IPS-18a (cell line): Measurements from ENCODE around the gene GAB2.

ENCODE experiments used
- H3K27ac ChIP-seq: one replicate; pipeline ENCODE4 v1.5.1; 2013; ENCODE audit warnings: low read length
- H3K27me3 ChIP-seq: one replicate; pipeline ENCODE4 v1.6.1; 2013; ENCODE audit warnings: mild to moderate bottlenecking, low read length; ENCODE audit not compliant: control insufficient read depth, insufficient read depth
- H3K36me3 ChIP-seq: one replicate; pipeline ENCODE4 v1.6.1; 2013; ENCODE audit warnings: low read depth, low read length; ENCODE audit not compliant: control insufficient read depth
- H3K4me1 ChIP-seq: one replicate; pipeline ENCODE4 v1.6.1; 2013; ENCODE audit warnings: low read depth, low read length; ENCODE audit not compliant: control insufficient read depth
- H3K4me3 ChIP-seq: one replicate; pipeline ENCODE4 v1.5.1; 2013; ENCODE audit warnings: low read length
- H3K9ac ChIP-seq: one replicate; pipeline ENCODE4 v1.6.1; 2013; ENCODE audit warnings: mild to moderate bottlenecking, low read length, moderate library complexity
- H3K9me3 ChIP-seq: one replicate; pipeline ENCODE4 v1.6.1; 2013; ENCODE audit warnings: low read depth, low read length; ENCODE audit not compliant: control insufficient read depth

GAB2 gene

GRCh38 chr11:78346799-78347198 is 70.8 kb downstream of the GAB2 start:
- H3K4me3 ChIP-seq = no peak overlapping the region
- H3K9ac ChIP-seq = no peak overlapping the region
- H3K27ac ChIP-seq = no peak overlapping the region
- peaks cover 20% of the 10 kb centered on the region for H3K4me1 ChIP-seq
- no peaks in the 10 kb centered on the region for H3K27me3 ChIP-seq
- no peaks in the 10 kb centered on the region for H3K36me3 ChIP-seq
- no peaks in the 10 kb centered on the region for H3K9me3 ChIP-seq

DNA sequence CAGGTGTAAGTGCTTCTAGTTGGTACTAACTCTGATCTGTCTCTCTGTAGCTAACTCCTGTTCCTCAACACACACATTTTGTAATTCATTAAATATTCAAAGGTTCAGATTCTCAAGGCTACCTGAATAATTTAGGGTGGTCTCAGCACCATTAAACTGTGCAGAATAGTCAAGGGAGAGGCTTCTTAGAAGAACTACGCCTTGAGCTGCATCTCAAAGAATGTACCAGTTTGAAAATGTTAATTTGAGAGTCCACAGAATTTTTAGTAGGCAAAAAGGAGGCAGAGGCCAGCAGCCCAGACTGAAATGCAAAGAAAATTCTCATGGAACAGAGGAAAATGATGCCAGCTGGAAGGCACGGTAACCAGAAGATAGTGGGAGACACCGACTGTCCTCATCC is 72.2 kb downstream of the GAB2 start:
- Histone ChIP-seq H3K36me3 (no peaks in the 10 kb centered on the region), H3K27ac (no peak overlapping the region), H3K27me3 (no peaks in the 10 kb centered on the region), H3K4me3 (no peak overlapping the region), H3K9me3 (no peaks in the 10 kb centered on the region), H3K4me1 (peaks cover 9% of the 10 kb centered on the region), H3K9ac (no peak overlapping the region)

DNA sequence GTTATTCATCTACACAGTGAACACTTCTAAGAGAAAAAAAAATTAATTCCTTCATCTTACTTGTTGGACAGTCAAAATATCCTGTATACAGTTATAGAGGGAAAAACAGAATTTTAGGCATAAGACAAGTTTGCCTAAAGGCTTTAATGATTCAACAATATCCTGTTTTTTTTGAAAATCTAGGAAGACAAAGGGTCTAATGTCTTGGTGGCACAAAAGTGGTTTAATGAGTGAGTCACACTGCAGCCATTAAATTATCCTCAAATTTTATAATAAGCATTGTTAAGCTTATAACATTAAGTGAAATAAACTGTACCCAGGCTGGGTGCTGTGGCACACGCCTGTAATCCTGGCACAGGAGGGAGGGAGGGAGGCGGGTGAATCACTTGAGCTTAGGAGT is 72.9 kb downstream of the GAB2 start:
- Histone ChIP-seq H3K9me3 (no peaks in the 10 kb centered on the region), H3K36me3 (no peaks in the 10 kb centered on the region), H3K9ac (no peak overlapping the region), H3K4me3 (no peak overlapping the region), H3K27me3 (no peaks in the 10 kb centered on the region), H3K4me1 (peaks cover 1% of the 10 kb centered on the region), H3K27ac (no peak overlapping the region)

DNA sequence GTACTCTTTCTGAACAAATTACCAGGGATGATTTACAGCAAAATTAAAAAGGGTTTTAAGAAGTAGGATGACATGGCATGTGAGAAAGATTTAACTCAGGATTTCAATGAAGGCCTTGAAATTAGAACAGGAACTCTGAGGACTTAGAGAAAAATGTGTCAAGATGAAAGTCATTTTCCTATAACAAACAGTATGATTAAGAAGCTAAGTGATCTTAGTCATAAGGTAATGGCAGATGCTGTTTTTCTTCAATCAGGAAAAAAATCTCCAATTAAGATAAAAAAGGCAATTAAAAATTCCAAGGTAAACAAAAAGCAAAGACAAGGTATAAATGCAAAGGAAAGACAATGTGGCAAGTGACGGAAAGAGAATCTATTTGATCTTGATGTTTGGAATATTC is 73.5 kb downstream of the GAB2 start:
- H3K27ac ChIP-seq = no peak overlapping the region
- no peaks in the 10 kb centered on the region for H3K9me3 ChIP-seq
- no peak overlapping the region for H3K9ac ChIP-seq
- H3K4me1 ChIP-seq = no peaks in the 10 kb centered on the region
- no peak overlapping the region for H3K4me3 ChIP-seq
- H3K36me3 ChIP-seq = no peaks in the 10 kb centered on the region
- H3K27me3 ChIP-seq = no peaks in the 10 kb centered on the region

- H3K27ac ChIP-seq = no peak overlapping the region
Observed at GRCh38 chr11:78343303-78343702, 74.3 kb downstream of the GAB2 start.

DNA sequence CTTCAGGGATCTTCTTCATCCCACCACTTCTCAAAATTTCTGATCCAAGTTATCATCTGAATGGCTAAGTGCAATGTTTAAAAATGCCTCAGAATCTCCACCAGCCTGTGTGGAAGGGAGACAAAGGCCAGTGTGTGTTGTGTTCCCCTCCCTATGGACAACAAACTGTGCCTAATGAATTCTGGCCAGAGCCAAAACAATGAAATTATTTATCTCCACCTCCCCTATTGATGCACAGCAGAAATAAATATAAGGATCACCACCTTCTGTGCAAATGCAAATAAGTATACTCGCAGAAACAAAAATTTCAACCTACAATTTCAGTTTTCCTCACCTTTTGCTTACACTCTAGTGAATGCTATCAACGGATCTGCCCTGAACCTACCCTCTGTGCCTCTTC is 75.8 kb downstream of the GAB2 start:
- Histone ChIP-seq H3K9me3 (no peaks in the 10 kb centered on the region), H3K9ac (no peak overlapping the region), H3K27ac (no peak overlapping the region), H3K4me3 (no peak overlapping the region), H3K4me1 (no peaks in the 10 kb centered on the region), H3K27me3 (no peaks in the 10 kb centered on the region), H3K36me3 (no peaks in the 10 kb centered on the region)

More at GRCh38 chr11:78343303-78343702, 74.3 kb downstream of the GAB2 start:
- Histone ChIP-seq H3K4me3 (no peak overlapping the region), H3K36me3 (no peaks in the 10 kb centered on the region), H3K9ac (no peak overlapping the region), H3K9me3 (no peaks in the 10 kb centered on the region), H3K4me1 (no peaks in the 10 kb centered on the region), H3K27me3 (no peaks in the 10 kb centered on the region)

- Histone ChIP-seq H3K27ac (no peak overlapping the region), H3K4me3 (no peak overlapping the region), H3K9ac (no peak overlapping the region), H3K36me3 (no peaks in the 10 kb centered on the region), H3K9me3 (no peaks in the 10 kb centered on the region), H3K27me3 (no peaks in the 10 kb centered on the region), H3K4me1 (no peaks in the 10 kb centered on the region)
Observed at GRCh38 chr11:78340530-78340929, 77.1 kb downstream of the GAB2 start.

DNA sequence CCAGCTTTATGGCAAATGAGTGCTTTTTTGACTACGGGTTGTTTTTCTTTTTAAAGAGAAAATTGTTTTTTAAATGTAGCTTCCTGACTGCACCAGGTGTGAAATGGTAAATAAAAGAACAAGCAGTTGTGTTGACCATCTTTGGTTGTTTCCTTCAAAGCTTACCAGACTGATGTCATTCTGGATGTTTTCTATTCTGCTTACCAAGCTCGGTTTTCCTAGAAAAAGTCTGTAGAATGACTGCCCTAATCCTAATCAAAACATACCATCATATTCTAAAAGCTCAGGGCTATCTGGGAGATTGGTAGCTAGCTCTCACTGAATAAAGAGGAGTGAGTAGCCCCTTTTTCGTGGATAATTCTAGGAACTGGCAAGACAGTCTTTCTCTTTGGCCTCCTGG is 77.7 kb downstream of the GAB2 start:
- no peak overlapping the region for H3K9ac ChIP-seq
- no peaks in the 10 kb centered on the region for H3K9me3 ChIP-seq
- H3K36me3 ChIP-seq = no peaks in the 10 kb centered on the region
- H3K4me3 ChIP-seq = no peak overlapping the region
- H3K4me1 ChIP-seq = no peaks in the 10 kb centered on the region
- H3K27ac ChIP-seq = no peak overlapping the region
- no peaks in the 10 kb centered on the region for H3K27me3 ChIP-seq

DNA sequence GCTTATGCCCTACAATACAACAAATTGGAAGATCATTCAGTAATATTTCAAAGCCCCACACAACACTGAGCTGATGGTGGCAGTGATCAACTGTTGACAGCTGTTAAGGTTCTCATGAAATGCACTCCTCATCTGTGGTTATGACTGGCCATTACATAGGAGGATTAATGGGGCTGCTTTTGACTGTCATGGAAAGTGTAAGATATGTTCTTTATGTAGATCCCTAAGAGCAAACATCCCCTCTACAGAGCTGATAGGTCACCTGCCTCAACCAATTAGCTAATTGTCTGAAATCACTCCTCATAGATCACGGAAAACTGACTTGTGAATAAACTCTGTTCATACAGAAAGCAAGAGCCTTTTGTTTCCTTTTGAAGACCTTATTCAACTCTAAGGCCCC is 78.1 kb downstream of the GAB2 start:
- no peaks in the 10 kb centered on the region for H3K27me3 ChIP-seq
- H3K9me3 ChIP-seq = no peaks in the 10 kb centered on the region
- H3K36me3 ChIP-seq = no peaks in the 10 kb centered on the region
- H3K4me3 ChIP-seq = no peak overlapping the region
- no peak overlapping the region for H3K27ac ChIP-seq
- no peaks in the 10 kb centered on the region for H3K4me1 ChIP-seq
- H3K9ac ChIP-seq = no peak overlapping the region

- no peaks in the 10 kb centered on the region for H3K27me3 ChIP-seq
- H3K4me1 ChIP-seq = no peaks in the 10 kb centered on the region
- no peaks in the 10 kb centered on the region for H3K36me3 ChIP-seq
- no peak overlapping the region for H3K4me3 ChIP-seq
- H3K27ac ChIP-seq = no peak overlapping the region
- H3K9ac ChIP-seq = no peak overlapping the region
- no peaks in the 10 kb centered on the region for H3K9me3 ChIP-seq
Observed at GRCh38 chr11:78338702-78339101, 78.9 kb downstream of the GAB2 start.

DNA sequence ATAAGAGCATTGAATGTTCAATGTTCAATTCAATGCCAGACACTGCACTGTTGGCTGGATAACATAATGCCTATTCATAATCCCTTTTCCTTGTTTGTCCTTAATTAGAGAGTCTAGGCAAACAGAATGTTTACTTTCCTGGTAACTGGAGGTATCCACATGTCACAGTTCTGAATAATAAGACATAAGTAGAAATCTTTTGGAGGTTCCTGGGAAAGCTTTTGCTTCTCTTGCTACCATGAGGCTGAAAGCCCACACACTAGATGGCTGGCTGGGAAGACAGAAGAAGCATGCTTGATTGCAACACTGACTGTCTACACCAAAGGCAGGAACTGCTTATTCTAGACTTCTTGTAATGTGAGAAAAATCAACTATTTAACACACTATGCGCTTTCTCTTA is 79.5 kb downstream of the GAB2 start:
- no peaks in the 10 kb centered on the region for H3K9me3 ChIP-seq
- no peaks in the 10 kb centered on the region for H3K27me3 ChIP-seq
- no peak overlapping the region for H3K4me3 ChIP-seq
- H3K36me3 ChIP-seq = no peaks in the 10 kb centered on the region
- H3K9ac ChIP-seq = no peak overlapping the region
- no peaks in the 10 kb centered on the region for H3K4me1 ChIP-seq
- no peak overlapping the region for H3K27ac ChIP-seq

GRCh38 chr11:78337554-78337924 is 80.1 kb downstream of the GAB2 start:
- Histone ChIP-seq H3K27ac (no peak overlapping the region), H3K4me1 (no peaks in the 10 kb centered on the region), H3K27me3 (no peaks in the 10 kb centered on the region), H3K9ac (no peak overlapping the region), H3K4me3 (no peak overlapping the region), H3K36me3 (no peaks in the 10 kb centered on the region), H3K9me3 (no peaks in the 10 kb centered on the region)
